Measurements from ENCODE around the gene IRX3. TPM values are rescaled to one million over a fixed set of nuclear protein-coding genes. Genes with fewer than 3 reads are reported as not detected.

IRX3 gene
- total RNA-seq, 1 donor from 2014 or later = 0.07 TPM

DNA sequence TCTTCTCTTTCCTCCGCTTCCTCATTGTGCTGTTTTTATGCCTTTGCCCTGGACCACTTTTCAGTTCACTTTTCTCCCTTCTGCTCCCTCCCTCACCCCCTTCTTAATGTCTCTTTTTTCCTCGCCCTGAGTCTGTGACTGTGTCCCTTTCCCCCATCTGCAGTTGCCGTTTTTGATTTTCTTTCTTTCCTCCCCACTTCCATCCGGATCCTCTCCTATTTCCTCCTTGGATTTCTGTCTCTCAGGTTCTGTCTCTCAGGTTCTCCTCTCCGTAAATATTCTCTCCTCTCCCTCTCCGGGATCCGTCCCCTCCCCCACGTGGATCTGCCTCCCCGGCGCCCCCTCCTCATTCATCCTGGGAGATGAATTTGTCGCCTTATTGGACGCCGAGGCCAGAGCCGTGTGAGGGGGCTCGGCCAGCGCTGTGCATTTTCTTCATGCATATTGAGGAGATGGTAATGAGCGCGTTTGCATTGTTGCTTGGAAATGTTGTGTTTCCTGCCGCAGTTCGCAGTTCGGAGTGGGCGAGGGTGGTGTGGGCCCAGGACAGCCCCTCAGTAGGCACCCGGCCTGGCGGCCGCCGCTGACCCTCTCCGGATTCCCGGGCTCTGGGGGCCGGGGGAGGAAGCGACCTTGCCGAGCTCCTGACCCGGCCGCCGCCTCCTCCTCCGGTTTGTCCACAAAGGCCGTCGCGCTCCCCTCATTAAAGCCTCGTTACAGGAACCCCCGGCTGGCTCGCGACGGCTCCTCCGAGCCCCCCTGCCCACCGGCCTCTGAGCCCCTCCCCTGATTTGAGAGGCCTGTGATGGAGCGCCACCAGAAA, 4.5 kb upstream of the IRX3 start:
- DNase-seq (ENCODE audit: low read depth, low spot score) = no peak

DNA sequence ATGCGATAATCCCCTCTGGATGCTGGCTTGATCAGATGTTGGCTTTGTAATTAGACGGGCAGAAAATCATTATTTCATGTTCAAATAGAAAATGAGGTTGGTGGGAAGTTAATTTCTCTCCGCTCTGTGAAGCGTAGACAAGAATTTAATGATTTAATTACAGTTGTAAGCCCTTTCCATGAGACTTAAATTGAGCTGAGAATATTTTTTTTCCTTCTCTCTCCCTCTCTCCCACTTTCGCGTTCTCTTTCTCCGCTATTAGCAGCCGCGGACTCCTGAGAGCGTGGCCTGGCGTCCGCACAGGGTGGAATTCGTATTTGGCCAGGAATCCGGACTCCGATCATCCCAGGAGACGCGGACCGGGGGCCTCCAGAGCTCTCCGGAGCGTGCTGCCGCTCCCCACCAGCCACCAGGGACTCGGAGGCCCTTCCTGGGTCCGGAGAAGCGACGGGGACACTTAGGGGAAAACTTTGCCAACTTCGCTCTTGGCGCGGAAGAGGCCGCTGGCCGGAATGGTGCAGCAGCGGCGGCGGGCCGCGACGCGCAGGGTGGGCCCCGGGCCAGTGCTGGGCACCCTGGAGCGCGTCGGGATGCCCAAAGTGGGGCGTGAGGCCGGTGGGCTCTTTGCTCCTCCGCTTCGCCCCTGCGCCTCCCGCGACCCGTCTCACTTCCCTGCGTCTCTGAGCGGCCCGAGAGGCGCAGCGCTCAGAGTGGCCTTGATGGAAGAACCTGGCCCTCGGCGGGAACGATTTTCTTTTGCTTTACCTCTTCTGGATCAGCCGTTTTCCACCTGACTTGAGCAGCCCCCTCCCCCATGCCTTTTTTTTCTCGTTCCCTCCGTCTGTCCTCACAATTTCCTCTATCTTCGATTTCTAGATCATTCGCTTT, 3.6 kb upstream of the IRX3 start:
- no peak for DNase-seq (ENCODE audit: low read depth, low spot score)

DNA sequence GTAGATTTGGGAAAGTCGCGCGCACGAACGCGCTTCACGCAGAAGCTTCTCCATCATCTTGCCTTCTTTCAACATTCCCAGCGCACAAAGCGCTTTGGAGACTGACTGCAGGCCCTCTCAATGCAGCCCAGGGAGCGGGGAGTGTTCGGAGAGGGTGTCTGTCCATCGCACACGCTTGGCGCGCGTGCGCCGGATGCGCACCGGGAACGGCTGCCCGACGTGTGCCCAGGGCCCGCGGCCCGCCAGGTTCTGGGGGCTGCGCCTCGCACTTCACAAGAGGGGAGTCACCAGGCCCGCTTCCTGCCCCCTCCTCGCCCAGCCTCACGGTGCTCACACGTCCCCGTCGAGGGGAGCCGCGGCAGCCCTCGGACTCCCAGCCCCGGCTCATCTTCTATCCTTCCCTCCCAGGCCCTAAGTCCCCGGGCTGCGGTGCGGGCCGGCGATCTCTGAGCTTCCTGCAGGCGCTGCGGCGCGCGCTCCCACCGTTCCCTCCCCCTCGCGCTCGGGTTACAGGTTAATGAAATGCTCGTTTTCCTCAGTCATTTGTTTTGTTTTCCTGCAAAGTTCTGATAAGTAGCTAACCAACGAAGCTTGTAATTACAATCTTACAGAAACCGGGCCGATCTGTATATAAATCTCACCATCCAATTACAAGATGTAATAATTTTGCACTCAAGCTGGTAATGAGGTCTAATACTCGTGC, 2.8 kb upstream of the IRX3 start:
- no peak for DNase-seq (ENCODE audit: low read depth, low spot score)

DNA sequence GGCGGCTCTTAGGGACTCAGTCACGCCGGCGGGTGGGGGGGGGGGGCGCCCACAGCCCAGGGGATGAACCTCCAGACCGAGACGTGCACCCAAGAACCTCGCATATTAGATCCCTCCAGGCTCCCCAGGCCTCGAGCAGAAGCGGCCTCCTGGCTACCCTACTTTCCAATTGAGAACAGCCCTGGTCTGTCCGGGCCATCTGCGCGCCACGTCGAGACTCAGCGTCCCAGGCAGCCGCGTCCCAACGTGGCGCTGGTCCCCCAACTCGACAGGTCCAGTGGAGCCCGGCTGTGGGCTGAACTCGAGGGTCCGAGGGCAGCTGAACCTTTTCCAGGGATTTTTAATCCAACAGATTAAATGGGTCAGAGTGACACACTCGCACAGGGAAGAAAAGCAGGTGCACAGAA, 2.3 kb upstream of the IRX3 start:
- DNase-seq (ENCODE audit: low read depth, low spot score) = no peak

DNA sequence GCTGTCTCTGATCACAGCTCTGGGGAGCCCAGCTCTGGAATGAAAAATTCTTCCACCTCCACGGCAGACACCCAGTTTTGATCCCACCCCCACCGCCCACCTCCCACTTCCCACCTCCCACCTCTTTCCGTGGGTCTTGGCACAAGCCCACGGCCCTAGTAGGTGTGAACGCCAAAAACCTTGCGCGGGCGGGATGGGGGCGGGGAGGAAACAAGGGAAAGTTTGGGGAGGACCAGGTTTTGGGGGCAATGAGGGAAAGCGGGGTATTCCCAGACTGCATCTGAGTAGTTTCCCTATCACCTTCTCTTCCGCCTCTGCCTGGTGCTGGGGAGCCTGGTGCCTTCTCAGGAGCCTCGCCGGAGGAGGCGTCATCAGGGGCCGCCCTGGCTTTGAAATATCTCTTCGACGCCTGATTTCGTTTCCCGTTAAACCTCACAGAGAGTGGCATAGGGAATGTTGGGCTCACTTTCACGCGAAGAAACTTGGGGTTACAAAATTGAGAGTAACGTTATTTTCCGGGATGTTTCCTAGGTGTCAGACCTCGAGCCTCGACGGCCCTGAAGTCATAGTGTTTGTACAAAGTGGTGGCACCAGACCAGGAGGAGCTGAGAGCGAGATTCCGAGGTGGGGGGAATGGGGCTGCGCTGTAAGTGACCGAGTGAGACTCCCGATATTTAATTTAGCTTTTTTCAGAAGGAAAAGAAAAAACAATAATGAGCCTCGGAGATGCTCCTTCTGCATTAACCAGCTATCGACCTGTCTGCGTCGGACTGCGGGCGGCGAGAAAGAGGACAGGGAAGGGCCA, 1.6 kb upstream of the IRX3 start:
- DNase-seq (ENCODE audit: low read depth, low spot score) = no peak

DNA sequence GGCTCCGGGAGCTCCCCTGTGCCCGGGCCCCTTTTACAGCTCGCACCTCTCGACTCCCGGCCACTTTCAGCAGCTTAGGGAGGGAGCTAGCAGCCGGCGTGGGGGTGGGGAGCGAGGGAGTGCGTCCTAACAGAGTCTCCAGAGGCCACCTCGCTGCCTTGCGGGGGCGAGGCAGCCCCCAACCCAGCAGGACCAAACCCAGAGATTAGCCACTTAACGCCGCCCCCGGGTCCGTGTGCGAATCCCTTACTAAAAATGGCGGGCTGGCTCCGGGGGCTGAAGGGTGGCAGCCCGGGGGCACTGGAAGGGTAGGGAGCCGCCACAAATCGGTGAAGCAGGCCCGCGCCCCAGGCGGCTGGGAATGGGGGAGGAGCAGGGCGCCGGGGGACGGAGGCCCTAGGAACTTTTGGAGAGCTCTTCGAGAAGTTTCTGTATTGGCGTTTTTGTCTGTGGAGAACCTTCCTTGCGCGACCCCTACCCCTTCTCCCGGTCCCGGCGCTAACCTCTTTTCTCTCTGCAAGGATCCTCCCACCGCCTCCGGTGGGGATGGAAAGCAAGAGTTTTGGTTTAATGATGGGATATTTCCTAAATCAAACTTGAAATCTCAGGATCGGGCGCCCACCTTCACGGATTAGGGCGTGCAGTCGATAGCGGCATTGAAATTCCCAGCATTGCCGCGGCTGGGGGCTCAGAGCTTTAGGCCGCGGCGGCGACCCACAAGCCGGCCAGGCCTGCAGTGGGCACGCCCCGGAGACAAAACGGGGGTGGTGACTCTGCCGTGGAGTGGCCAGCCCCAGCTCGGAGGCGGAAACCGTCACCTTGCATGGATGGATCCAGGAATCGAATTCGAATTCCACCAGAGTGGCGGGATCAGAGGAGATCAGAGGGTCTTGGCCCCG, 793 bp upstream of the IRX3 start:
- no peak for DNase-seq (ENCODE audit: low read depth, low spot score)

DNA sequence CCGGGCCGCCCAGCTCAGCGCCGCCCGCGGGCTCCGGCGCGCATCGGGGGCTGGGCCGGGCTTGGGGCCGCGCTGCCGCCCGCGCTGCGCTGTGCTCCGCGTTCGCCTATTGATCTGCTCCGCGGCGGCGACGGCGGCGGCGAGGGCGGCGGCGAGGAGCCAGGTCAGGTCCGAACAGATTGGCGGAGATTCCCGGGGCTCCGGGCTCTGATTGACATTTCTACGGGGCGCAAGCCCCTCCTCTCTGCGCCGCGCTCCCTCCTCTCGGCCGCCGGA, 559 bp downstream of the IRX3 start:
- no peak for DNase-seq (ENCODE audit: low read depth, low spot score)

DNA sequence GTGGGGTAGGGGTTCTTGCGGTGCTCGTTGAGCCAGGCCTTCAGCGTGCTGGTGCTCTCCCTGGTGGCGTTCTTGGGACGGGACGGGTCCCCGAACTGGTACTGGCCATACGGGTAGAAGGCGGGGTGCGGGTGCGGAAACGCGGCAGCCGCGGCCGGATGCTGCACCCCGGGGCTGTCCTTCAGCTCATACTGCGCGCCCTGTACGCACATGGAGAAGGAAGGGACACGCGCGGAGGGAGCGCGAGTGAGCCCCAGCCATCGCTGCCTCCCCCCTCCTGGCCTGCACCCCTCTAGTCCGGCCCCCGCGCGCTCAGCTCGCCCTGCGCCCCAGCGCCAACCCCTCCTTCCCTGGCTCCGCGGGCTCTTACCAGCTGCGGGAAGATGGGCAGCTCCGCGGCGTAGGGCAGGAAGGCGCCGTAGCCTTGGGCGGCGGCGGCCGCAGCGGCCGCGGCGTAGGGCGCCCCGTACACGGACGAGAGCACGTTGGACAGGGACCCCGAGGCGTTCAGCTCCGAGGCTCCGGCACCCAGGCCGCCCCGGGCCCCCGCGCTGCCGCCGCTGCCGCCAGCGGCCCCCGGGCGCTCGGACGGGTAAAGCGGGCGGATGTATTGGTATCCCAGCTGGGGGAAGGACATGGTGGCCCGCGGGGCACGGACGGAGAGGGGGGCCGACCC, 1.0 kb downstream of the IRX3 start:
- DNase-seq (ENCODE audit: low read depth, low spot score) = no peak

DNA sequence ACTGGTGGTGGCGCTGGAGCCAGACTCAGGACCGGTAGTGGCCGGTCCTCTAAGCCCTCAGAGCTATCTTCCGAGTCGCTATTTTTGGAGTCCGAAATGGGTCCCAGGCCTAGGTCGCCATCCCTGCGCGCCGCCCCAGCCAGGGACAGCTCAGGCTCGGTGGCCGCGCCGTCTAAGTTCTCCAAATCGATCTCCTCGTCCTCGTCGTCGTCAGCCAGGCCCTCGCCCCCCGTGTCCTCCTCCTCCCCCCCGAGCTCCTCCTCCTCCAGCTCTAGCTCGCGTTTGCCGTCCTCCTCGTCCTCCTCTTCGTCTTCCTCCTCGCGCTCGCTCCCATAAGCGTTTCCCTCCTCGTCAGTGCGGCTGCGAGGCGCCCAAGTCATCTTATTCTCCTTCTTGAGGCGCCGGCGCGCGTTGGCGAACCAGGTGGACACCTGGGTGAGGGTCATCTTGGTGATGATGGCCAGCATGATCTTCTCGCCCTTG, 1.6 kb downstream of the IRX3 start:
- no peak for DNase-seq (ENCODE audit: low read depth, low spot score)

DNA sequence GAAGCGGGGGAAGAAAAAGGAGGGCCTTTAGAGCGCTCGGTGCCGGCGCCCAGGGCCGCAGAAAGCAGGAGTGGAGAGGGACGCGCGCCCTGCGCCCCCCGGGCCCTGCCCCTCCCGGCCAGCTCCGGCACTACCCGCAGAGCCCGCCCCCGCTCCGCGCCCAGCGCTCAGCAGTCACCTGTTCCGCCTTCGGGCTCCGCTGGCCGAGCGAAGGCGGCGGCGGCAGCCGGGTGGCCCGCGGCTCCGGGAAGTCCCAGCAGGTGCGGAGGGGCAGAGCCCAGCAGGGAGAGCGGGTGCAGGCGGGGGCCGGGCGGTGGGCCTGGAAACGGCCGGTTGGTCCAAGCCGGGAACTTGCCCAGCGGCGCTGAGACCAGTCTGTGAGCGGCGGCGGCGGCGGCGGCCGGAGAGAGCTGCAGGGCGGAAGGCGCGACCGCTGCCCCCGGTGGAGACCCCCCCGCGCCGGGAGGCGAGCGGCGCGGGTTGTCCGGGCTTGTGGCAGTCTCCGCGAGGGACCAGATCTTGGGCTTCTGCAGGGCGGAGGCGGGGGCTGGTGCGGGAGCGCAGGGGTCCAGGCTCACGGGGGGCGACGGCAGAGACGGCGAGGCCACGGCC, 2.2 kb downstream of the IRX3 start:
- no peak for DNase-seq (ENCODE audit: low read depth, low spot score)

DNA sequence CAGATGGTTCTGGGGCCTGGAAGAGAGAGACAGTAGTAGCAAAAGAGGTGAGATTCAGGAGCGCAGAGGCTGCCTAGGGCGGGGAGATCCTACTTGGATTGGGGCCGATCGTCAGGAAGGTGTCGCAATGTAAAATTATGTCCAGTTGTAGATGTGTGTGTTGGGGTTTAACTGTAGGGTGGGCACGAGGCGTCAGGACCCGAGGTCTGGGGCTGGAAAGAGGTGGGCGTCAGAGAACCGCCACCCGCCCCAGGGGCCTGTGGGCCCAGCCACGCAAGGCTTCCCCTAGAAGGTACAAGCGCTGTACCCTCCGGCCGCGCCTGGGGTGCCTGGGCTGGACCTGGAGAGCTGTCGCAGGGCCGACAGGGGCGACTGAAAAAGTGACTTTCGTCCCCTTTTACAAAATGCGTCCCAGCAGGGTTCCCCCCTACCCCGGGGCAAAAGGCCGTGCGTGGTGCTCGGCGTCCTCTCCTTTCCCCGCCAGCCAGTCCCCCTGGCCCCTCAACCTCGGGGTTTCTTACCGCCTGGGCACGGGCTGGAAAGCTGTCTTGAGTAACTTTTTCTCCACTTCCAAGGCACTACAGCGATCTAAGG, 2.8 kb downstream of the IRX3 start:
- DNase-seq (ENCODE audit: low read depth, low spot score) = no peak

DNA sequence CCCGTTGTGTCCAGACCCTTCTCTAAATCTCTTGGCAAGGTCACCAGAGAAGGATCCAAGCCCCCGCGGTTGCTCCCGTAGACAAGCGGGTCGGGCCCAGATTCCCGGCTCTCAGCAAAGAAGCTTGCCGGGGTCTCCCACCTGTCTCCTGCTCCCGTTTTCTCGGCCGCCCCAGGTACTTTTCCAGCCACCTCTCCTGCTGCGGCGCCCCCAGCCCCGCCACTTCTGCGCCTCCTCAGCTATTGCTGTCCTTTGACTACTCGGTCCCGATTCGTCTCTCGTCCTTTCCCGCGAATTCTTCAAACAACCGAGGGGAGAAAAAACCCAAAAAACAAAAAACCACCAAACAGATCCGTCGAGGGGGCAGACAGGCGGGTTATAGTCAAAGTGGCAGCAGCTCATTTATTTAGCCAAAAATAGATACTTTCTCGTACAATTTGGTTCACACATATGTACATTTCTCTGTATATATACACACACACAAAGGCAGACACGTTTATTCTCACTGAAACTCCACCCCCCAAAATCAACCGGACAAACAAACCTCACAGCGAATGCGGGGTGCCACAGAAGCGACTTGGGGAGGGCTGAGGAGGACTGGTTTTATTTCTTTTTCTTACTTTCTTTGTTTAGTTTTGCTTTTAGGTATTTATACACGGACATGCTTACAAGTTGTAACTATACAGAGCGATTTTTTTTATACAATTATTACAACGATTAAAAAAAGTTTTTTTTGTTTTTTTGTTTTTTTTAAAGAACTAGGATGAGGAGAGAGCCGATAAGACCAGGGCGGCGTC, 3.5 kb downstream of the IRX3 start:
- no peak for DNase-seq (ENCODE audit: low read depth, low spot score)

DNA sequence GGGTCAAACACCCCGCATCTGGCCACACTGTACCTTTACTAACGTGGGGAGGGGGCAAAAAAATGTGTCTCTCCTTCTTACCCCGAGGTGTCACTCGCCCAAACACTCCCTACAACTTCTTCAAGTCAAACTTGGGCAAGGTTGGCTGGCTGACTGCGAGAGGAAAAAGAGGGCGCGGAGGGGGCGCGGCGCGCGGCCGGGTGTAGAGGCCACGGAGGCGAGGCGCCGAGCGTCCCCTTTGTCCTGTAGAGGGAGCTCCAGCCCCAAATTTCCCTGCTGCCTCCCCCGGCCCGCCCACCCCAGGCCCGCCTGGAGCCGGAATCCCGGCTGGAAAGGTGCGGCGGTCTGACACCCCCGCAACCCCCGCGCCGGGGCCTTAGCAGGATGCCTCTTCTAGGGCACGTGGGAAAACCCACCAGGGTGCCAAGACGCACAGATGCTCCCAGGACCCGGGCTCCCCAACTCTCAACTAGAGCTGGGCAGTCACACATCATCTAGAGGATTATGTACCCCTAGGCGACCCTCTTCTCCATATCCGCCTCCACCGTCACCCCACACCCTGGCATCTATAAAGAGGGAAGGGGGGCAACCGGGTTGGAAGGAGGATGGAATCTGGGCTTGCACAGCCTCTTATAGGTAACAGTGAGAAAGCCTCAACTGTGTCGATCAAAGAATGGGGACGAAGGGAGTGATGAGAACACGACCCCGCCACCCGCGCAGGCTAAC, 4.2 kb downstream of the IRX3 start:
- no peak for DNase-seq (ENCODE audit: low read depth, low spot score)

DNA sequence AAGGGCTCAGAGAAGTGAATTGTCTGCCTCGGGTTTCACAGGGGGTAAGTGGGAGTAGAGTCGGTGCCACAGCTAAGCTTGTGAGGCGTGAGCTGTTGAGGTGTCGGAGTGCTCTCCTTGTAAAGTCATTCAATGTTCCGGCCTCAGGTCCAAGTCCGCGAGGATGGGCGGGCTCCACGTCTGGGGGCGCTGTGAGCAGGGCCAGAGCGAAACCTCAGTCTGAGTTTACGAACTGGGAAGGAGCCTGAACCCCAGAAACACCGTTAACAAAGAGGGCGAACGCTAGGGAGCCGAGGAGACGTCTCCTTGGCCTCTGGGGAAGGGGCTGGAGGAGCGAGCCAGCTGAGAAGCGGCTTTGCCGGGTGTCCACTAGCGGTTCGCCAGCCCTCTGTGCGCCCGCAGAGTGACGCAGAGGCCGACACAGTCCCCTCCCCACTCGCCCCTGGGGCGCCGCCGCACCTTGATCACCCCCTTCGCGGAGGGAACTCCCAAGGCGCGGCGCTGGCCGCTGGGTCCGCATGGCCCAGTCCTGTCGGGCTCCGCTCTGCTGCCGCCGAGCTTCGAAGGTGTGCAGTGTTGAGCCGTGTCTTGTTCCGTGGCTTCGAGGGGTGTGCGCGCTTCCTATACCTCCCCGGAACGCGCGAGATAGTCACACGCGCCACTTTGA, 4.9 kb downstream of the IRX3 start:
- no peak for DNase-seq (ENCODE audit: low read depth, low spot score)

DNA sequence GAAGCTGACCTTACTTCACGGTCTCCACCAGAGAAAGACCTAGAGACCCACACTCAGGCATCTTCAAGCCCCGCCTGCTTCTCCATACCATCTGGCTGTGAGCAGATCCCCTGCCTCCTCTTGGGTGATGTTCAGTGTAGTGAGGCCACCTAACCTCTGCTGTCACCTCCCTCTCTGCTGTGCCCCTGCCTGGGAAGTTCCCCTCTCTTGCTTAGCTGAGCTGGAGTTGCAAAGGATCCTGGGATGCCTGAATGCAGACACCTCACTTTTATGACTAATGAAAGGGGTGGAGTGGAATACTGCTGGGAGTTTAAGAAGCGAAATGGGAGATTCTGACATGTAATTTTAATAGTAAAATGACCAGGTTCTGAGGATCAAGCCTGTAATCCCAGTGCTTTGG, 5.8 kb downstream of the IRX3 start:
- no peak for DNase-seq (ENCODE audit: low read depth, low spot score)

DNA sequence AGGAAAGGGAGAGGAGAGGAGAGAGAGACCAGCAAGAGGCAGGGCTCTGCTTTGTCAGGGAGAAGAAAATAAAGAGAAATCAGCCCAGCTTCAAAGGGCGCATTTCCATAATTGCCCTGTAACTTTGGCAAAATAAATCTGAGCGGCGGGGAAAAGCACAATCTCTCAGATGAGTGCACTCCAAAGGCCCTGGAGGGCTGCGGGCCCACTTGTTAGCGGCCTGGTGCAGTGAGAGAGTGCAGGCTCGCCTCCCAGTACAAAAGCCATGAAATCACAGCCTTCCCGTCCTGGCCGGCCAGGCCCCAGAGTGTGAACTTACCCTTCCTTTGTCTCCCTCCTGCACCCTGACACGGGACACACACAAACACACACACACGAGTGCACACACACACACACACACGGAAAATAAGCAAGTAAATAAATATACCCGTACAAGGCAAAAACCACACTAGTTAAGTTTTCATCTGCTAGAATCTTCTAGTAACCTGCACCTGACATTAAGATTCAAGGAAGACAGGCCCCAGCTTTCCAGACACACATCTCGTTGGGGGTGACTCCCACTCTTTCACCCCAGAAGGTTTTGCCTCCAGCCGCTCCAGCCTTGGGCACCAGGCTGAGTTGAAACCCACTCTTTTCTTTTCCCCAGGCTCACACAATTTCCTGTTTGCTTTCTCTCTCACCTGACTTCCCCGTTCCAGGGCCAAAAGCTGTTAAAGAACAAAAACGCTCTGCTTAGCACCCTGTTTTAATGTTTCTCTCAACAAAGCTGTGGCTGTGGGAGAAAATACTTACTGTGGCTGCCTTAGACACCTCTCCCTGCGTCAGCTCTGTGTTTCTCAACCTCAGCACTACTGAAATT, 8.5 kb downstream of the IRX3 start:
- no peak for DNase-seq (ENCODE audit: low read depth, low spot score)

Data from pulmonary artery endothelial cell (primary cell).